GM21529 (cell line): ENCODE results near the gene R3HDM1.
"Not testable (repeated sequence)": the region's sequence is repeated elsewhere in the genome, so short reads cannot be mapped to it uniquely, and the experiment has no call there.

Experiments used
- ATAC-seq: cut with Tn5 transposase; IDR thresholded peaks from one replicate; pipeline ENCODE4 v1.9.1; 2021; ENCODE audit not compliant: unreplicated experiment

The R3HDM1 gene

GRCh38 chr2:135531231-135532197, at the start of gene R3HDM1:
TSS of gene R3HDM1 (plus strand) at chr2:135531484. CDS start at chr2:135604846, 73,362 bp downstream.
- peak; percentile 78 for ATAC-seq

GRCh38 chr2:135485441-135485840, 45.8 kb upstream of the R3HDM1 start:
- ATAC-seq: no peak

GRCh38 chr2:135490376-135490775, 40.9 kb upstream of the R3HDM1 start:
- ATAC-seq: no peak

GRCh38 chr2:135494503-135494902, 36.8 kb upstream of the R3HDM1 start:
- ATAC-seq: no peak

GRCh38 chr2:135494917-135495316, 36.4 kb upstream of the R3HDM1 start:
- ATAC-seq: no peak

GRCh38 chr2:135498588-135498987, 32.7 kb upstream of the R3HDM1 start:
- not testable (repeated sequence) for ATAC-seq

- ATAC-seq: no peak
Observed at GRCh38 chr2:135504811-135505210, 26.5 kb upstream of the R3HDM1 start.

- no peak for ATAC-seq
Observed at GRCh38 chr2:135510577-135510976, 20.7 kb upstream of the R3HDM1 start.

DNA sequence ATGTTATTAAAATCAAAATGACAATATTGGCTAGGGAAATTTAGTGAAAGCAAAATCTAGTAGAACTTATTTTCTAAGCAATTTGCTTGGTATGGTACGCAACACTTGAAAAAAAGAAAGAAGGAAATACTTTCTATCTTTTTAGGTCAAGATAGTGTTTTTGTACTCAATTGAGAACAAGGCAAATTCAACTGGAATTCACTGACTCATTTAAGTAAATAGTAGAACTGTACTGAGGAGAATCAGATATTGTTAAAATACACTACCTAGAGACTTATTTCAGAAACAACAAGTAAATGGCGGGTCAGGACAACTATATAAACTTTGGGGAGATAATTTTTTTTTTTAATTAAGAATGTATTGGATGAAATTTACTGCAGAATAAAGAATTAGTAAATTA, 19.2 kb upstream of the R3HDM1 start:
- no peak for ATAC-seq

DNA sequence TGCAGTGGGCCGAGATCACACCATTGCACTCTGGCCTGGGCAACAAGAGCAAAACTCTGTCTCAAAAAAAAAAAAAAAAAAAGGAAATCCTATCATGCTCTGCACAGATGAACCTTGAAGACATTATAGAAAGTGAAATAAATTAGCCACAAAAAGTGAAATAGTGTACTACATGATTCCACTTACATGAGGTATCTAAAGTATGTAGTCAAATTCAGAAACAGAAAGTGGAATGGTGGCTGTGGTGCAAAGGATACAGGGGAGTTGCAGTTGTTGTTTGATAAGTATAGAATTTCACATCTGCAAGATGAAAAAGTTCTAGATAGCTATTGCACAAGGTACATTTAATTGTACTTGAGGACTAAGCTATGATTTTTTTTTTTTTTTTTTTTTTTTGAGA, 5.5 kb upstream of the R3HDM1 start:
- ATAC-seq: no peak

DNA sequence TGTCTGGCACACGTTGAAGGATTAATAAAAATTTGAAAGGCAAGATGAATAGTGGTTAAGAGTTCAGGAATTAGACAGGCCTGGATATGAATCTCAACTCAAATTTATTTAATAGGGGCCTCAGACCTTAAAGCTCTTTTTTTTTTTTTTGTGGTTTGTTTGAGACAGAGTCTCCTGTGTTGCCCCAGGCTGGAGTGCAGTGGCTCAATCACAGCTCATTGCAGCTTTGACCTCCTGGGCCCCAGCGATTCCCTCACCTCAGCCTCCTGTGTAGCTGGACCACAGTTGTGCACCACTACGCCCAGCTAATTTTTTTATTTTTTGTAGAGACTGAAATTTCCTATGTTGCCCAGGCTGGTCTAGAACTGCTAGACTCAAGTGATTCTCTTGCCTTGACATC, 3.3 kb upstream of the R3HDM1 start:
- no peak for ATAC-seq

DNA sequence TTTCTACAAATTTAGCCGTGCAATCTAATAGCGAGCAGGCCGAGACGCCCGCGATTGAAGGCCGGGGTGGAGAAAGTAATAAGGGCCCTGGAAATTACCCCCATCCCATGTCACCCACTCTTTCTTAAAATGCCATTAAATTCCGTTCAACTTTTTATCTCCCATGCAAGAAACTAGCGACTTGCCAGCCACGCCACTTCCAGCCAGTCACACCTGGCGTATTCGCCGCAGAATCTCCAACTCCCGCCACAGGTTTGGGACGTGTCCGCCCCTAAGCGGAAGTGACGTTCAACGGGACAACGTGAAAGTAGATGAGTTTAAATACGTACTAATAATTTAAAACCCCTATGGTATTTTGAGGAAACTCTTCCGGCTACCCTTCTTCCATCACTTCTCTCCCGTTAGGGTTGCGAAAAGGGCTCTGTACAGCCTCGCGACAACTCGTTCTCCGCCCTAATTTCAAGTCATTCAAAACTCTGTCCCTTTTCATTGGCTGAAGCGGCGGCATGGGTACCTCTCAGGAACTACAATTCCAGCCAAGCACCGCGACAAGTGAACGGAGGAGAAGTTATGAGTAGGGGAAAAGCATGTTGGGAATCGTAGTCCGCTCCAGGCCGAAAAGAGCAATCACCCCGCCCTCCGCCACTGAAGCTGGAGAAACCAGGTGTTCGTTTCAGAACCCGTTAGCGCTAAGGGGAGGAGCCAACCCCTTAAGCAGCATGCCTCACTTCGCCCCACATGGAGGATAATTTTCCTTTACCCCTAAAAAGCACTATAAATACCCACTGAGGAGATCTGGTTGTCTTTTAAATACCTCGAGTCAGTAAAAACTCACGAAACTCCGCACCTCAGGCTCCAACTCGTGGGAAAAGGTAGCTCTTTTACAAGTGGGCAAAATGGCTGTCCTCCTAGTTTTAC, 712 bp upstream of the R3HDM1 start, which contains the start of gene ZRANB3:
TSS of gene ZRANB3 (minus strand) at position 906 of the 918 bp plus-strand sequence.
- ATAC-seq: peak; percentile 65

DNA sequence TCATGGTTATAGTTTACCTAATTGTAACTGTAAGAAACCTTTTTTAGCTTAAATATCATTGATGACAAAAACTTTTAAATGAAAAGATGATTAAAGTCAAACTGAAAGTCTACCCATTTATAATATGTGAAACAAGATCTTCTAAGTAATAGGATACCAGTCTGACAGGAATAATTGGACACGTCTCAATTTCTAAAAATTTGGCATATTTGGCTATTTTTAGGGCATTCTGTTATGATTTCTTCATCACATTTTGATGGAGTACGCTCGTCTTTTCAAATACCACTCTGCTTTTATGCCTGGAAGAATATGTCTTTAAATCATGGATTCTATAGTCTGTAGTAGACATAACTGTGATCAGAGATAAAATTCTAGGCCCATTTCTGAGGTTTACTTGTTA, 1.3 kb downstream of the R3HDM1 start:
- ATAC-seq: no peak

GRCh38 chr2:135533545-135533944, 2.3 kb downstream of the R3HDM1 start:
- ATAC-seq: not testable (repeated sequence)

DNA sequence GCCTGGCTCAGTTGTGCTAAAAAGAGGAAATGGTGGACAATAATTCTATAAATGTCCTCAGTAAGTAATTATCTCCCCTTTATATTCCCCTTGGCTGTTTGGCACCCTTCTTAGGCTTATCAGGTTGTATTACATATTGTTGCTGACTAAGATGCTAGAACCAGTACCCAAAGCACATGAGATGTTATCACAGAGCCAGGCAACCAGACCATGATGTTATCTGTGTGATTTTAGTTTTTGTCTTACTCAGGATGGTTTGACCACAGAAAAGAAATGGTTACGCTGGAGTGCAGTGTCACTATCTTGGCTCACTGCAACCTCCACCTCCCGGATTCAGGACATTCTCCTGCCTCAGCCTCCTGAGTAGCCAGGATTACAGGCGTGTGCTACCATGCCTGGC, 15.2 kb downstream of the R3HDM1 start:
- ATAC-seq: no peak

DNA sequence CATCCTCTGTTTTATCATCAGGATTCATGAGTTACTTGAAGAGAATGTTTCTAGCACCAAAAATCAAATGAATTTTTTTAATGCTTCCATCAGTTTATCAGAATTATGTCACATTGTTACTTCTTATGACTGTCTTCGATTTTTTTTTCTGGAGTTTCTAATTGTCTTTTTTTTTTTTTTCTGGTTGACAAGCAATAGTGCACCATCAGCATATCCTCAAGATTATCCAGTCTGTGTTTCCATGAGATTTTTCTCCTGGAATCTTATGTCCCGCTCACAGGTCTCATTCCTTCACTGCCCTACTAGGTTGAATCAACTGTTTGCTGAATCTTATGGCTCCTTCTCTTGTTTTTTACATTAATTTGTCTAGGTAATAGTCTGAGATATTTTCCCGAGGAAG, 16.0 kb downstream of the R3HDM1 start:
- no peak for ATAC-seq

DNA sequence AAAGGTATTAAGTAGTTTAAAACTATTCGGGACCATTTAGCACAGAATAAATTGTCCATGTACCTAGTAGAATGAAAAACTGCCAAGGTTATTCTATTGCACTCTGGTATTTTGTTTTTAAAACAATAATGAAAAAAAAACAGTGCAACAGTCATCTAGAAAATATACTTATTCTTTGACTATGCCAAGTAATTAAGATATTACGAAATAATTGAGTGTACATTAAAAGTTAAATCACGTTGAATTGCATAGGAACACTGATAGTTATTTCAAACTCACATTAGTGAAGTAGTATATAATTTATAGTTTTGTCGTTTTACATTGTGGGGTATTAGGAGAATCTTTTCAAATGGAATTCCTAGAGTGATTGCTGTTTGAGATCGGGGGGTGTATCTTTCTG, 20.1 kb downstream of the R3HDM1 start:
- ATAC-seq: no peak

GRCh38 chr2:135552887-135553286, 21.6 kb downstream of the R3HDM1 start:
- ATAC-seq: no peak

DNA sequence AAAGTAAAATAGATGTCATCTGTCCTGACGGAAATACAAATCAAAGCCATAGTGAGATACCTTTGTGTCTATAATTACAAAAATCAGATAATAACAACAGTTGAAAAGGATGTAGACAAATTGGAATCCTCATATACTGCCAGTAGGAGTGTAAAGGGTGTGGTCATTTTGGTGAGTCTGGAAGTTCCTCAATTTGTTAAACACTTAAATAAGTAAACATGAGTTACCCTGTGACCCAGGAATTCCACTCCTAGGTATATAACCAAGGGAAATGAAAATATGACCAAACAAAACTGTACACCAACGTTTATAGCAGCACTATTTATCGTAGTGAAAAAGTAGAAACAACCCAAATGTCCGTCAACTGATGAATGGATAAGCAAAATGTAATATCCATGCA, 24.0 kb downstream of the R3HDM1 start:
- no peak for ATAC-seq

- ATAC-seq: no peak
Observed at GRCh38 chr2:135557530-135557929, 26.2 kb downstream of the R3HDM1 start.

GRCh38 chr2:135561925-135562324, 30.6 kb downstream of the R3HDM1 start:
- no peak for ATAC-seq

- ATAC-seq: no peak
Observed at GRCh38 chr2:135563793-135564192, 32.5 kb downstream of the R3HDM1 start.
